Measurements from ENCODE around the gene CBFB. TPM values are rescaled to one million over a fixed set of nuclear protein-coding genes. Genes with fewer than 3 reads are reported as not detected.

Gene CBFB
- total and polyA plus RNA-seq, 9 of the 15 experiments (the other 6 are each of a cell fraction or from before 2014, with no cell fraction given) = 22.0 to 112 (median 66.5) TPM

GRCh38 chr16:67087803-67088202 lies 58.9 kb downstream of the CBFB start:
- H3K4me1 ChIP-seq (replicated peaks in 1 of 2; ENCODE audit: control insufficient read depth in 2 of 2, insufficient read depth in 2 of 2, low read length in 2 of 2) = peaks cover 0 to 3% of the 10 kb centered on the region in 2 experiments; a peak in 1 of 5 replicates
- BruUV-seq (replicated peaks) = no TSS peak
- no peaks in the 10 kb centered on the region for H3K9me1 ChIP-seq (ENCODE audit: control insufficient read depth, insufficient read depth, low read length)
- no peaks in the 10 kb centered on the region for H3K79me2 ChIP-seq (ENCODE audit: control insufficient read depth, insufficient read depth, low read length)
- no peaks in the 10 kb centered on the region for H3K27me3 ChIP-seq (ENCODE audit: control insufficient read depth in 2 of 2, insufficient read depth in 2 of 2, low read length in 2 of 2)
- DNase-seq (ENCODE audit: extremely low read depth in 1 of 4, low spot score in 3 of 4) (no peak), FAIRE-seq (no peak), ATAC-seq (no peak)
- CTCF ChIA-PET (ENCODE audit: low intra/inter-chr PET ratio) = interaction anchor here (0.6 kb wide), 1 partner anchor 380 kb away, joined by 3 read pairs; no protein-coding TSS in a partner anchor
- H4K20me1 ChIP-seq (replicated peaks; ENCODE audit: control insufficient read depth, insufficient read depth, low read length) = no peaks in the 10 kb centered on the region
- H3K27ac ChIP-seq (ENCODE audit: extremely low read depth, low read depth, low read length) = no peak overlapping the region
- POLR2A ChIA-PET = interaction anchor here (0.6 kb wide), 1 partner anchor 20 kb away, joined by 4 read pairs; no protein-coding TSS in a partner anchor
- H3K4me3 ChIP-seq = no peak overlapping the region
- in situ Hi-C loops (cut with MboI) (no loop called here), intact Hi-C loops (cut with micrococcal nuclease) (no loop called here)
- peaks cover 20% of the 10 kb centered on the region; the same call in 2 of the 3 replicates for H3K36me3 ChIP-seq (ENCODE audit: control insufficient read depth, insufficient read depth, low read length)
- TF ChIP-seq HBP1 (CRISPR knock-in tag; IDR thresholded peaks at IDR 0.05) = no peak
- no peak for TF ChIP-seq SMC3 (conservative IDR thresholded peaks at IDR 0.05; ENCODE audit: insufficient read depth, low read depth, low read length)
- no peak for TF ChIP-seq ZNF655 (CRISPR knock-in tag; IDR thresholded peaks at IDR 0.05)
- TF ChIP-seq ZC3H8 (IDR thresholded peaks at IDR 0.05) = no peak
- no peak for TF ChIP-seq ZNF143 (CRISPR knock-in tag; IDR thresholded peaks at IDR 0.05)
- TF ChIP-seq HMG20A (CRISPR knock-in tag; conservative IDR thresholded peaks at IDR 0.05) = no peak
- TF ChIP-seq KAT2B (IDR thresholded peaks at IDR 0.05; ENCODE audit: low read depth, low read length) = no peak
- TF ChIP-seq SP2 (IDR thresholded peaks at IDR 0.05; ENCODE audit: extremely low read depth, low read depth, low read length, poor library complexity, severe bottlenecking) = no peak
- no peak for TF ChIP-seq XRCC5 (IDR thresholded peaks at IDR 0.05; ENCODE audit: low read depth, low read length)
- TF ChIP-seq ZNF444 (CRISPR knock-in tag; IDR thresholded peaks at IDR 0.05) = no peak
- no peak for TF ChIP-seq MTA2 (IDR thresholded peaks at IDR 0.05; ENCODE audit: low read depth)
- no peak for TF ChIP-seq SMAD4 (CRISPR knock-in tag; conservative IDR thresholded peaks at IDR 0.05)
- no peak for TF ChIP-seq RB1 (IDR thresholded peaks at IDR 0.05; ENCODE audit: low read depth)
- no peak for TF ChIP-seq MCM3 (IDR thresholded peaks at IDR 0.05)
- TF ChIP-seq ZNF717 (CRISPR knock-in tag; IDR thresholded peaks at IDR 0.05) = no peak
- TF ChIP-seq ZFP30 (CRISPR knock-in tag; IDR thresholded peaks at IDR 0.05; ENCODE audit: borderline replicate concordance) = no peak
- no peak for TF ChIP-seq XRCC3 (IDR thresholded peaks at IDR 0.05)
- H2AFZ ChIP-seq (ENCODE audit: low read depth, low read length) = no peak overlapping the region
- no peak overlapping the region for H3K9ac ChIP-seq (ENCODE audit: insufficient read depth in 1 of 2, low read depth in 2 of 2, low read length in 2 of 2)
- no peak overlapping the region for H3K4me2 ChIP-seq (ENCODE audit: insufficient read depth, low read length)
- no peaks in the 10 kb centered on the region for H3K9me3 ChIP-seq (replicated peaks; ENCODE audit: control insufficient read depth, insufficient read depth, low read depth, low read length)
